ENCODE data around the gene SH2D6.
"Not testable (repeated sequence)": the region's sequence is repeated elsewhere in the genome, so short reads cannot be mapped to it uniquely, and the experiment has no call there.

SH2D6 gene

GRCh38 chr2:85418132-85419008 is at the start of gene SH2D6:
Gene SH2D6, plus strand, starts transcription at chr2:85418714. Its CDS starts 10,752 bp downstream, at chr2:85429466.
- DNase-seq (ENCODE audit: low read depth, low spot score) = peak; percentile 95

GRCh38 chr2:85368921-85369320 is 49.6 kb upstream of the SH2D6 start:
- DNase-seq (ENCODE audit: low read depth, low spot score) = no peak

GRCh38 chr2:85369500-85369899 is 49.0 kb upstream of the SH2D6 start:
- no peak for DNase-seq (ENCODE audit: low read depth, low spot score)

GRCh38 chr2:85371045-85371444 is 47.5 kb upstream of the SH2D6 start:
- DNase-seq (ENCODE audit: low read depth, low spot score) = no peak

GRCh38 chr2:85376291-85377065 is 42.0 kb upstream of the SH2D6 start:
- no peak for DNase-seq (ENCODE audit: low read depth, low spot score)

- no peak for DNase-seq (ENCODE audit: low read depth, low spot score)
Measured at GRCh38 chr2:85377083-85377482, 41.4 kb upstream of the SH2D6 start.

GRCh38 chr2:85378257-85378656 is 40.3 kb upstream of the SH2D6 start:
- no peak for DNase-seq (ENCODE audit: low read depth, low spot score)

- DNase-seq (ENCODE audit: low read depth, low spot score) = no peak
Measured at GRCh38 chr2:85380048-85380447, 38.5 kb upstream of the SH2D6 start.

- DNase-seq (ENCODE audit: low read depth, low spot score) = not testable (repeated sequence)
Measured at GRCh38 chr2:85383151-85383550, 35.4 kb upstream of the SH2D6 start.

GRCh38 chr2:85383850-85384249 is 34.7 kb upstream of the SH2D6 start:
- DNase-seq (ENCODE audit: low read depth, low spot score) = no peak

- DNase-seq (ENCODE audit: low read depth, low spot score) = no peak
Measured at GRCh38 chr2:85385746-85386145, 32.8 kb upstream of the SH2D6 start.

GRCh38 chr2:85387754-85388153 is 30.8 kb upstream of the SH2D6 start:
- no peak for DNase-seq (ENCODE audit: low read depth, low spot score)

- no peak for DNase-seq (ENCODE audit: low read depth, low spot score)
Measured at GRCh38 chr2:85388878-85389538, 29.5 kb upstream of the SH2D6 start.

- DNase-seq (ENCODE audit: low read depth, low spot score) = peak; percentile 86
Measured at GRCh38 chr2:85390941-85391669, 27.4 kb upstream of the SH2D6 start.

GRCh38 chr2:85393836-85394235 is 24.7 kb upstream of the SH2D6 start:
- no peak for DNase-seq (ENCODE audit: low read depth, low spot score)

GRCh38 chr2:85394261-85394681 is 24.2 kb upstream of the SH2D6 start:
- DNase-seq (ENCODE audit: low read depth, low spot score) = no peak

GRCh38 chr2:85394976-85395375 is 23.5 kb upstream of the SH2D6 start:
- DNase-seq (ENCODE audit: low read depth, low spot score) = no peak

- no peak for DNase-seq (ENCODE audit: low read depth, low spot score)
Measured at GRCh38 chr2:85395912-85396475, 22.5 kb upstream of the SH2D6 start.

- peak; percentile 18 for DNase-seq (ENCODE audit: low read depth, low spot score)
Measured at GRCh38 chr2:85396531-85397470, 21.7 kb upstream of the SH2D6 start.

GRCh38 chr2:85397925-85398331 is 20.6 kb upstream of the SH2D6 start:
- no peak for DNase-seq (ENCODE audit: low read depth, low spot score)

Measured in ELF-1 (cell line).